ENCODE data around the gene RPL10A. TPM values are rescaled to one million over a fixed set of nuclear protein-coding genes. Genes with fewer than 3 reads are reported as not detected.
"Not testable (repeated sequence)": the region's sequence is repeated elsewhere in the genome, so short reads cannot be mapped to it uniquely, and the experiment has no call there.

RPL10A gene
- total RNA-seq, 2 donors from 2014 or later = 998 to 1,213 TPM

- Histone ChIP-seq H3K9me3 (no peaks in the 10 kb centered on the region), H3K4me1 (no peaks in the 10 kb centered on the region), H3K9ac (ENCODE audit: low read depth in 2 of 2, low read length in 2 of 2) (no peak overlapping the region), H3K4me3 (no peak overlapping the region), H3K36me3 (no peaks in the 10 kb centered on the region), H3K27me3 (no peaks in the 10 kb centered on the region), H3K27ac (no peak overlapping the region)
- intact Hi-C loops (cut with DNase I) = no loop called here
- no peak for TF ChIP-seq CTCF (IDR thresholded peaks at IDR 0.05)
- no peak for DNase-seq
Measured at GRCh38 chr6:35516712-35517111, 48.5 kb downstream of the RPL10A start.

GRCh38 chr6:35517978-35518377 is 49.8 kb downstream of the RPL10A start:
- H3K27ac ChIP-seq; DNase-seq; intact Hi-C loops (cut with DNase I); H3K9ac ChIP-seq (ENCODE audit: low read depth in 2 of 2, low read length in 2 of 2); H3K4me1 ChIP-seq; H3K36me3 ChIP-seq; H3K4me3 ChIP-seq; H3K27me3 ChIP-seq; H3K9me3 ChIP-seq: not testable (repeated sequence)

- H3K36me3 ChIP-seq = no peaks in the 10 kb centered on the region
- DNase-seq = no peak
- H3K9me3 ChIP-seq = no peaks in the 10 kb centered on the region
- H3K4me3 ChIP-seq = no peak overlapping the region
- H3K27me3 ChIP-seq = no peaks in the 10 kb centered on the region
- no peak for TF ChIP-seq CTCF (IDR thresholded peaks at IDR 0.05)
- no peaks in the 10 kb centered on the region for H3K4me1 ChIP-seq
- no peak overlapping the region for H3K27ac ChIP-seq
- intact Hi-C loops (cut with DNase I) = no loop called here
- no peak overlapping the region for H3K9ac ChIP-seq (ENCODE audit: low read depth in 2 of 2, low read length in 2 of 2)
Measured at GRCh38 chr6:35518566-35519312, 50.5 kb downstream of the RPL10A start.

GRCh38 chr6:35519313-35520015 is 51.3 kb downstream of the RPL10A start:
- DNase-seq = no peak
- no peak overlapping the region for H3K4me3 ChIP-seq
- no peaks in the 10 kb centered on the region for H3K27me3 ChIP-seq
- TF ChIP-seq CTCF (IDR thresholded peaks at IDR 0.05) = no peak
- no peaks in the 10 kb centered on the region for H3K36me3 ChIP-seq
- H3K9me3 ChIP-seq = no peaks in the 10 kb centered on the region
- no peaks in the 10 kb centered on the region for H3K4me1 ChIP-seq
- no peak overlapping the region for H3K27ac ChIP-seq
- intact Hi-C loops (cut with DNase I) = no loop called here
- no peak overlapping the region for H3K9ac ChIP-seq (ENCODE audit: low read depth in 2 of 2, low read length in 2 of 2)

Small RNAs within 50 kb of the gene (microRNA-seq; reads per million reads assigned to microRNA genes)
- gene MIR7111 = not detected

Other genes with a start within 250 kb of the RPL10A start
- 10 to 100 TPM; 20.3 to 33.8 TPM for gene ZNF76, start 208.7 kb upstream of the RPL10A start, total RNA-seq
- 10 to 100 TPM in 1 of 2 donors, 1 to 10 TPM in 1; 8.1 to 12.5 TPM for gene DEF6, start 170.6 kb upstream of the RPL10A start, total RNA-seq
- gene PPARD, start 125.8 kb upstream of the RPL10A start, total RNA-seq = 10 to 100 TPM; 38.1 to 41.8 TPM
- gene FANCE, start 16.1 kb upstream of the RPL10A start, total RNA-seq = 10 to 100 TPM in 1 of 2 donors, 1 to 10 TPM in 1; 3.7 to 10.7 TPM
- 10 to 100 TPM; 24.5 to 38.4 TPM for gene TEAD3, start 28.7 kb downstream of the RPL10A start, total RNA-seq
- gene TULP1, start 44.5 kb downstream of the RPL10A start, total RNA-seq = not detected
- 10 to 100 TPM; 29.1 to 54.7 TPM for gene FKBP5, start 220.5 kb downstream of the RPL10A start, total RNA-seq